OCI-LY1 (cell line): ENCODE data around the gene CSNK1E.
A peak's percentile ranks its signal among the peaks of the same experiment; 100 is the strongest.

Source experiments
- H2AFZ ChIP-seq: fragments of 200-600 bp; sonication (generic), shearing (Covaris generic); 2 replicates; pipeline ENCODE4 v1.6.0; 2014; ENCODE audit warnings: antibody characterized with exemption, mild to moderate bottlenecking, low read length
- H3F3A ChIP-seq: fragments of 200-600 bp; sonication (generic), shearing (Covaris generic); 2 replicates; pipeline ENCODE4 v1.6.0; 2014; ENCODE audit warnings: mild to moderate bottlenecking, antibody characterized with exemption, low read length, moderate library complexity; ENCODE audit not compliant: insufficient read depth
- H3K27ac ChIP-seq: fragments of 200-600 bp; sonication (generic); 2 replicates; pipeline ENCODE4 v1.5.1; 2014; ENCODE audit warnings: low read length, mixed run types, mild to moderate bottlenecking, low read depth; ENCODE audit not compliant: poor library complexity, severe bottlenecking
- H3K27me3 ChIP-seq: fragments of 200-600 bp; sonication (generic); 2 replicates; pipeline ENCODE4 v1.6.0; 2014; ENCODE audit warnings: antibody characterized with exemption, mild to moderate bottlenecking, low read length, moderate library complexity; ENCODE audit not compliant: insufficient read depth
- H3K36me3 ChIP-seq: fragments of 200-600 bp; sonication (generic); 2 replicates; pipeline ENCODE4 v1.6.1; 2014; ENCODE audit warnings: mild to moderate bottlenecking, antibody characterized with exemption, low read length, moderate library complexity, mixed read lengths; ENCODE audit not compliant: insufficient read depth
- H3K4me1 ChIP-seq: fragments of 200-600 bp; sonication (generic); 2 replicates; pipeline ENCODE4 v1.5.1; 2014; ENCODE audit warnings: mild to moderate bottlenecking, low read length, moderate library complexity; ENCODE audit not compliant: insufficient read depth, severe bottlenecking
- H3K4me2 ChIP-seq: fragments of 200-600 bp; sonication (generic), shearing (Covaris generic); 2 replicates; pipeline ENCODE4 v1.6.1; 2014; ENCODE audit warnings: low read length
- H3K4me3 ChIP-seq: fragments of 200-600 bp; sonication (generic); 2 replicates; pipeline ENCODE4 v1.5.1; 2014; ENCODE audit warnings: low read length, low read depth, mild to moderate bottlenecking, mixed read lengths; ENCODE audit not compliant: poor library complexity, severe bottlenecking
- H3K79me2 ChIP-seq: fragments of 200-600 bp; shearing (Covaris generic); 2 replicates; pipeline ENCODE4 v1.6.1; 2016; ENCODE audit warnings: mixed run types, low read length, mixed read lengths; ENCODE audit not compliant: insufficient read depth
- H3K9ac ChIP-seq: fragments of 200-600 bp; sonication (generic), shearing (Covaris generic); 2 replicates; pipeline ENCODE4 v1.6.1; 2014; ENCODE audit warnings: mild to moderate bottlenecking, low read length, mixed read lengths
- H3K9me2 ChIP-seq: fragments of 200-600 bp; sonication (generic), shearing (Covaris generic); 2 replicates; pipeline ENCODE4 v1.6.1; 2014; ENCODE audit warnings: low read depth, mild to moderate bottlenecking, low read length, mixed read lengths
- H3K9me3 ChIP-seq: fragments of 200-600 bp; shearing (Covaris generic); 2 replicates; pipeline ENCODE4 v1.6.1; 2014; ENCODE audit warnings: low read length, mixed read lengths
- H4K20me1 ChIP-seq: fragments of 200-600 bp; sonication (generic), shearing (Covaris generic); 2 replicates; pipeline ENCODE4 v1.6.0; 2016; ENCODE audit warnings: mild to moderate bottlenecking, low read length; ENCODE audit not compliant: insufficient read depth
- EZH2 ChIP-seq: fragments of 200-600 bp; sonication (generic), shearing (Covaris generic); IDR thresholded peaks from 2 replicates; pipeline ENCODE4 v1.8.0; 2017; ENCODE audit warnings: borderline replicate concordance, mixed run types, mild to moderate bottlenecking, antibody characterized with exemption, low read length, moderate library complexity, mixed read lengths
- TF ChIP-seq, protein P1 (sequence below): fragments of 200-600 bp; sonication (generic), shearing (Covaris generic); IDR thresholded peaks from 2 replicates; pipeline ENCODE4 v1.5.1; 2017; ENCODE audit warnings: mild to moderate bottlenecking, antibody characterized with exemption, low read length, moderate library complexity, mixed read lengths

Gene CSNK1E

DNA sequence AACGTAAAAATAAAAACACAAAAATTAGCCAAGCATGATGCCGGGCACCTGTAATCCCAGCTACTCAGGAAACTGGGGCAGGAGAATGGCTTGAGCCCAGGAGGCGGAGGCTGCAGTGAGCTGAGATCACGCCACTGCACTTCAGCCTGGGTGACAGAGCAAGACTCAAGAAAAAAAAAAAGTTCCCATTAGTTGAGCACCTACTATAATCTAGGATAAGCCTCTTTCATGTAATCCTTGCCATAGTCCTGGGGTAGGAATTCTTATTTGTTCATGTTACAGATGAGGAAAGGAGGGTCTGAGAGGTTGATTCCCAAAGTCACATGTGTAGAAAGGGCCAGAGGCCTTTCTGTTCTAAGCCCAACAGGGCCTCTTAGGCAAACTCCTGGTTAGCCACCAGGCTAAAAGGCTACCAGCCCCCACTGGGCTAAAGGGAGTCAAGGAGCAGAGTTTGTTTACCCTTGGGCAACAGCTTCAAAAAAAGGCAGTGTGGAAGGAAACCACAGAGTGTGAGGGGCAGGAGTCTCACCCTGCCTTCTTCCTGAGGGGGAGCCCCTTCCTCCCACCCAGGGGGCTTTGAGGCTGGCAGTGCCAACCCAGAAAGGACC, 21.6 kb upstream of the CSNK1E start:
- Histone ChIP-seq H3K9ac (no peak overlapping the region), H3K9me3 (no peaks in the 10 kb centered on the region), H3F3A (no peaks in the 10 kb centered on the region), H3K27me3 (no peaks in the 10 kb centered on the region), H3K4me2 (no peak overlapping the region), H3K79me2 (no peaks in the 10 kb centered on the region), H3K4me3 (no peak overlapping the region), H4K20me1 (no peaks in the 10 kb centered on the region), H3K27ac (no peak overlapping the region), H3K36me3 (no peaks in the 10 kb centered on the region; the same call in 1 of the 2 replicates), H2AFZ (no peak overlapping the region), H3K4me1 (peaks cover 11% of the 10 kb centered on the region), H3K9me2 (no peaks in the 10 kb centered on the region)
- TF ChIP-seq, protein P1, sequence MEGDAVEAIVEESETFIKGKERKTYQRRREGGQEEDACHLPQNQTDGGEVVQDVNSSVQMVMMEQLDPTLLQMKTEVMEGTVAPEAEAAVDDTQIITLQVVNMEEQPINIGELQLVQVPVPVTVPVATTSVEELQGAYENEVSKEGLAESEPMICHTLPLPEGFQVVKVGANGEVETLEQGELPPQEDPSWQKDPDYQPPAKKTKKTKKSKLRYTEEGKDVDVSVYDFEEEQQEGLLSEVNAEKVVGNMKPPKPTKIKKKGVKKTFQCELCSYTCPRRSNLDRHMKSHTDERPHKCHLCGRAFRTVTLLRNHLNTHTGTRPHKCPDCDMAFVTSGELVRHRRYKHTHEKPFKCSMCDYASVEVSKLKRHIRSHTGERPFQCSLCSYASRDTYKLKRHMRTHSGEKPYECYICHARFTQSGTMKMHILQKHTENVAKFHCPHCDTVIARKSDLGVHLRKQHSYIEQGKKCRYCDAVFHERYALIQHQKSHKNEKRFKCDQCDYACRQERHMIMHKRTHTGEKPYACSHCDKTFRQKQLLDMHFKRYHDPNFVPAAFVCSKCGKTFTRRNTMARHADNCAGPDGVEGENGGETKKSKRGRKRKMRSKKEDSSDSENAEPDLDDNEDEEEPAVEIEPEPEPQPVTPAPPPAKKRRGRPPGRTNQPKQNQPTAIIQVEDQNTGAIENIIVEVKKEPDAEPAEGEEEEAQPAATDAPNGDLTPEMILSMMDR: no peak
- TF ChIP-seq EZH2: no peak

DNA sequence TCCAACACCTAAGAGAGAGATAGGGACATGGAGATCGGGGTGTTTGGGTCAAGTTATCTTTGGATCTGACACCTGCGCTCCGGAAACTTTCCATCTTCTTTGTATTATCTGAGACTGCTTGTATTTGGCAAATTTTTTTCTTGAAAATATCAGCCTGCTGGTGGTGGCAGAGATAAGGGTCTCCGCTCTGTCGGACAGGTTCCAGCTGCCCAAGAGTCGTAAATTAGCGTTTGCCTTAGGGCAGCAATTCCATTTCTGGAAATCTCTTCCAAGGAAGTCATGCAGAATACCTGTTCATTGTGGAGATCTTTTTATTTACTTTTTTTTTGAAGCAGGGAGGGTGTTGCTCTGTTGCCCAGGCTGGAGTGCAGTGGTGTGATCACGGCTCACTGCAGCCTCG, 19.5 kb upstream of the CSNK1E start:
- Histone ChIP-seq H3K4me3 (peak overlapping the region; percentile 61), H3K27me3 (no peaks in the 10 kb centered on the region), H3K4me2 (peak overlapping the region; percentile 88), H3K9me2 (no peaks in the 10 kb centered on the region), H3K9ac (no peak overlapping the region), H3F3A (no peaks in the 10 kb centered on the region), H3K79me2 (no peaks in the 10 kb centered on the region), H3K36me3 (no peaks in the 10 kb centered on the region), H3K27ac (no peak overlapping the region), H4K20me1 (no peaks in the 10 kb centered on the region), H3K9me3 (no peaks in the 10 kb centered on the region), H2AFZ (no peak overlapping the region), H3K4me1 (peaks cover 11% of the 10 kb centered on the region)
- TF ChIP-seq EZH2: no peak
- TF ChIP-seq, protein P1: no peak

DNA sequence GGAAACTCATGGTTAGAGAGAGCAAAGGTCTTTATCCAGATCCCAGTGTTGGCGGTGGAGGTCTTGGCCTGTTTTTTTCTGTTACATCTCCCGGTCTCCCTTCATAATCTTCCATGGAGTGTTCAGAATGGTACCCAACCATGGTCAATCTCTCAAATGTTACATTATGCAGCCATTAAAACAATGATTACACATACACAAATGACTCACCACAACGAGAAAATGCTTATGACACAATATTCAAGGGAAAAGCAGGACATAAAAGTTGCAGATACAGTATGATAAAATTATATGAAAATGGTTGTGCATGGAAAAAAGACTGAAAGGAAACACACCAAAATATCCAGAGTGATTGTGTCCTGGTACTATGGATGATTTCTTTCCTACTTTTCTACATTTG, 17.8 kb upstream of the CSNK1E start:
- Histone ChIP-seq H3K9me2 (no peaks in the 10 kb centered on the region), H3K4me2 (no peak overlapping the region), H3K36me3 (no peaks in the 10 kb centered on the region), H3K27me3 (no peaks in the 10 kb centered on the region), H3K9ac (no peak overlapping the region), H3K4me1 (peaks cover 11% of the 10 kb centered on the region), H3K4me3 (no peak overlapping the region), H3F3A (no peaks in the 10 kb centered on the region), H3K9me3 (no peaks in the 10 kb centered on the region), H2AFZ (no peak overlapping the region), H3K79me2 (no peaks in the 10 kb centered on the region), H4K20me1 (no peaks in the 10 kb centered on the region), H3K27ac (no peak overlapping the region)
- TF ChIP-seq, protein P1: no peak
- no peak for TF ChIP-seq EZH2
